ENCODE measurements around the gene GPR158.

Gene GPR158

GRCh38 chr10:25493122-25493893 is 318.5 kb downstream of the GPR158 start:
- no peak overlapping the region for H3K27ac Mint-ChIP-seq
- H3K4me1 Mint-ChIP-seq (ENCODE audit: low read depth), result no peaks in the 10 kb centered on the region
- H3K36me3 Mint-ChIP-seq (ENCODE audit: low read depth), result no peaks in the 10 kb centered on the region
- no peaks in the 10 kb centered on the region for H3K27me3 Mint-ChIP-seq (ENCODE audit: low read depth)
- H3K9me3 Mint-ChIP-seq, result peaks cover 8% of the 10 kb centered on the region
- no peak for DNase-seq (ENCODE audit: low spot score)
- H3K4me3 Mint-ChIP-seq, result no peak overlapping the region

GRCh38 chr10:25497246-25497645 is 322.4 kb downstream of the GPR158 start:
- Mint-ChIP-seq H3K36me3 (ENCODE audit: low read depth) (no peaks in the 10 kb centered on the region), H3K4me3 (no peak overlapping the region), H3K4me1 (ENCODE audit: low read depth) (no peaks in the 10 kb centered on the region), H3K27me3 (ENCODE audit: low read depth) (no peaks in the 10 kb centered on the region), H3K9me3 (peaks cover 11% of the 10 kb centered on the region), H3K27ac (no peak overlapping the region)
- DNase-seq (ENCODE audit: low spot score), result no peak

- no peaks in the 10 kb centered on the region for H3K36me3 Mint-ChIP-seq (ENCODE audit: low read depth)
- peaks cover 16% of the 10 kb centered on the region for H3K9me3 Mint-ChIP-seq
Measured at GRCh38 chr10:25498645-25499044, 323.8 kb downstream of the GPR158 start.

GRCh38 chr10:25501912-25502311 is 327.1 kb downstream of the GPR158 start:
- H3K4me1 Mint-ChIP-seq (ENCODE audit: low read depth), result no peaks in the 10 kb centered on the region
- H3K27me3 Mint-ChIP-seq (ENCODE audit: low read depth), result no peaks in the 10 kb centered on the region
- no peak overlapping the region for H3K4me3 Mint-ChIP-seq
- H3K36me3 Mint-ChIP-seq (ENCODE audit: low read depth), result no peaks in the 10 kb centered on the region
- DNase-seq (ENCODE audit: low spot score), result no peak
- H3K9me3 Mint-ChIP-seq, result peaks cover 16% of the 10 kb centered on the region
- H3K27ac Mint-ChIP-seq, result no peak overlapping the region

More at GRCh38 chr10:25498645-25499044, 323.8 kb downstream of the GPR158 start:
- no peak overlapping the region for H3K4me3 Mint-ChIP-seq
- H3K27ac Mint-ChIP-seq, result no peak overlapping the region
- no peaks in the 10 kb centered on the region for H3K4me1 Mint-ChIP-seq (ENCODE audit: low read depth)
- no peaks in the 10 kb centered on the region for H3K27me3 Mint-ChIP-seq (ENCODE audit: low read depth)
- DNase-seq (ENCODE audit: low spot score), result no peak

DNA sequence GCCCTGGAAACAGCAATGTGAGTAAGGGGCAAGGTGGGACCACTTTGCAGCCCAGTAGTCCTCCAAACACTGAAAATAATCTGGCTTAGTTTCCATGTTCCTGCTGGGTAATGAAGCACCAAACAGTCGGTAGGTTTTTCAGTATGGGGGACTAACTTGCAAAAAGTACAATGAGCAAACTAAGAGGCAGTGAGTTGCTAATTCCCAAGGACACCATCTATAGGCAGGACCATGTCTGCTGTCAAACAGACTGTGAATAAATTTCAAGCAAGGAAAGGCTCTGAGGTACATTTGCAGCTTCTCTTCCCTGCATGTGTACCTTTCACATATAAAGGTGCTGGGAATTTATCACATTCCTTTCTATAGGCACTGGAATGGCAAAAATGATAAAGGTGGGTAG is 327.7 kb downstream of the GPR158 start:
- Mint-ChIP-seq H3K9me3 (peaks cover 16% of the 10 kb centered on the region), H3K27me3 (ENCODE audit: low read depth) (no peaks in the 10 kb centered on the region), H3K27ac (no peak overlapping the region), H3K36me3 (ENCODE audit: low read depth) (no peaks in the 10 kb centered on the region), H3K4me3 (no peak overlapping the region), H3K4me1 (ENCODE audit: low read depth) (no peaks in the 10 kb centered on the region)
- DNase-seq (ENCODE audit: low spot score), result no peak

- H3K27ac Mint-ChIP-seq, result no peak overlapping the region
- no peaks in the 10 kb centered on the region for H3K36me3 Mint-ChIP-seq (ENCODE audit: low read depth)
- no peak for DNase-seq (ENCODE audit: low spot score)
- no peaks in the 10 kb centered on the region for H3K27me3 Mint-ChIP-seq (ENCODE audit: low read depth)
- H3K4me3 Mint-ChIP-seq, result no peak overlapping the region
- H3K9me3 Mint-ChIP-seq, result peaks cover 14% of the 10 kb centered on the region
- H3K4me1 Mint-ChIP-seq (ENCODE audit: low read depth), result no peaks in the 10 kb centered on the region
Measured at GRCh38 chr10:25504306-25504705, 329.5 kb downstream of the GPR158 start.

- Mint-ChIP-seq H3K4me3 (no peak overlapping the region), H3K9me3 (peaks cover 14% of the 10 kb centered on the region), H3K4me1 (ENCODE audit: low read depth) (no peaks in the 10 kb centered on the region), H3K27ac (no peak overlapping the region), H3K27me3 (ENCODE audit: low read depth) (no peaks in the 10 kb centered on the region), H3K36me3 (ENCODE audit: low read depth) (no peaks in the 10 kb centered on the region)
- DNase-seq (ENCODE audit: low spot score), result no peak
Measured at GRCh38 chr10:25504838-25505237, 330.0 kb downstream of the GPR158 start.

DNA sequence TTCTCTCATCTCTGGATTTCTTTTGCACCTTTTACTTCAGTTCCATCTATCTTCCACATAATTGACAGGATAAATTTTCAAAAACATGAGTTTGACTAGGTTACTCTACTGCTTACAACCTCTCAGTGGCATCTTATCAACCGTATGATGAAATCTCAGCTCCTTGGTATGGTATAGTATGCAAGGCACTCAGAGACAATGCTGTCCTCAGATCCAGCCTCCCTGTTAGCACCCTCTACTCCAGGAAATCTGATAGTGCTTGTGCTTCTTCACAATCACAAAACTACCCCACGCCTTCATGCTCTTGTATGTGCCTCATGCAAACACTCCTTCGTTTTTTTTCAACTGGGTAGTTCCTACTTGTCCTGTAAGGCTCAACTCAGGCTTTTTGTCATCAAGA is 330.7 kb downstream of the GPR158 start:
- H3K4me1 Mint-ChIP-seq (ENCODE audit: low read depth), result no peaks in the 10 kb centered on the region
- no peak for DNase-seq (ENCODE audit: low spot score)
- no peak overlapping the region for H3K27ac Mint-ChIP-seq
- H3K27me3 Mint-ChIP-seq (ENCODE audit: low read depth), result no peaks in the 10 kb centered on the region
- no peak overlapping the region for H3K4me3 Mint-ChIP-seq
- peaks cover 13% of the 10 kb centered on the region for H3K9me3 Mint-ChIP-seq
- no peaks in the 10 kb centered on the region for H3K36me3 Mint-ChIP-seq (ENCODE audit: low read depth)

DNA sequence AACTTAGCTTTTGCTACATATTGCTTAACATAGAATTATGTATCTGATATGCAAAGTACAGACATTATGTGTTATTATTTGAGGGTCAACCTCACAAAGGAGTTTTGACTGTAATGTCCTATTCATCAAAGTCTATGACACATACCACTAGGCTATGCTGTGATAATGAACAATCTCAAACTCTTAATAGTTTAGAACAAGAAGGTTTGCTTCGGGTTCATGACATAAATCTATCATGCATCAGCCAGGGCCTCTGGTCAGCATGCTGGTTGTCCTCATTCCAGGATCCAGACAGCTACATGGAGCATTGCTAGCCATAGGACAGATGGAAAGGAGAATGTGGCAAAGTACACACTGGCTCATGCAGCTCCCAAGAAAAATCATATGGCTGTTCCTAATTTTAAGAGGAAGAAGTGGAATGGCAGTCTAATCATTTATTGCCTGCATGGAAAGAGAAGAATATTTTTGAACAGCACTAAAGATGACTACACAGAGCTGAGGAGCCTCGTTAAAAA is 332.1 kb downstream of the GPR158 start:
- DNase-seq (ENCODE audit: low spot score), result no peak
- Mint-ChIP-seq H3K4me3 (no peak overlapping the region), H3K27me3 (ENCODE audit: low read depth) (no peaks in the 10 kb centered on the region), H3K36me3 (ENCODE audit: low read depth) (no peaks in the 10 kb centered on the region), H3K27ac (no peak overlapping the region), H3K4me1 (ENCODE audit: low read depth) (no peaks in the 10 kb centered on the region), H3K9me3 (peaks cover 11% of the 10 kb centered on the region)

GRCh38 chr10:25508112-25508815 is 333.5 kb downstream of the GPR158 start:
- H3K4me1 Mint-ChIP-seq (ENCODE audit: low read depth), result no peaks in the 10 kb centered on the region
- H3K36me3 Mint-ChIP-seq (ENCODE audit: low read depth), result no peaks in the 10 kb centered on the region
- H3K27ac Mint-ChIP-seq, result no peak overlapping the region

GRCh38 chr10:25509151-25509550 is 334.4 kb downstream of the GPR158 start:
- Mint-ChIP-seq H3K4me3 (no peak overlapping the region), H3K36me3 (ENCODE audit: low read depth) (no peaks in the 10 kb centered on the region), H3K27me3 (ENCODE audit: low read depth) (no peaks in the 10 kb centered on the region), H3K9me3 (peaks cover 17% of the 10 kb centered on the region), H3K27ac (no peak overlapping the region), H3K4me1 (ENCODE audit: low read depth) (no peaks in the 10 kb centered on the region)
- no peak for DNase-seq (ENCODE audit: low spot score)

More at GRCh38 chr10:25508112-25508815, 333.5 kb downstream of the GPR158 start:
- no peak overlapping the region for H3K4me3 Mint-ChIP-seq
- H3K27me3 Mint-ChIP-seq (ENCODE audit: low read depth), result no peaks in the 10 kb centered on the region
- no peak for DNase-seq (ENCODE audit: low spot score)
- H3K9me3 Mint-ChIP-seq, result peaks cover 8% of the 10 kb centered on the region

GRCh38 chr10:25522294-25522693 is 347.5 kb downstream of the GPR158 start:
- Mint-ChIP-seq H3K4me1 (ENCODE audit: low read depth) (no peaks in the 10 kb centered on the region), H3K9me3 (peaks cover 19% of the 10 kb centered on the region), H3K27ac (no peak overlapping the region), H3K36me3 (ENCODE audit: low read depth) (no peaks in the 10 kb centered on the region), H3K27me3 (ENCODE audit: low read depth) (no peaks in the 10 kb centered on the region), H3K4me3 (no peak overlapping the region)
- no peak for DNase-seq (ENCODE audit: low spot score)

GRCh38 chr10:25522946-25523608 is 348.3 kb downstream of the GPR158 start:
- no peak for DNase-seq (ENCODE audit: low spot score)
- no peak overlapping the region for H3K27ac Mint-ChIP-seq
- peaks cover 19% of the 10 kb centered on the region for H3K9me3 Mint-ChIP-seq
- no peaks in the 10 kb centered on the region for H3K27me3 Mint-ChIP-seq (ENCODE audit: low read depth)
- no peak overlapping the region for H3K4me3 Mint-ChIP-seq
- no peaks in the 10 kb centered on the region for H3K4me1 Mint-ChIP-seq (ENCODE audit: low read depth)
- no peaks in the 10 kb centered on the region for H3K36me3 Mint-ChIP-seq (ENCODE audit: low read depth)

GRCh38 chr10:25530306-25530705 is 355.5 kb downstream of the GPR158 start:
- no peak for DNase-seq (ENCODE audit: low spot score)
- Mint-ChIP-seq H3K9me3 (peaks cover 4% of the 10 kb centered on the region), H3K4me1 (ENCODE audit: low read depth) (no peaks in the 10 kb centered on the region), H3K27me3 (ENCODE audit: low read depth) (no peaks in the 10 kb centered on the region), H3K36me3 (ENCODE audit: low read depth) (no peaks in the 10 kb centered on the region), H3K4me3 (no peak overlapping the region), H3K27ac (no peak overlapping the region)

All from T-helper 2 cell treated with Interferon-gamma antibody and Interleukin-4, amounts not matched to agents 5 μg/mL and 100 μg/mL, for 36 hours (primary cell).